ENCODE measurements around the gene MYBPHL.

Gene MYBPHL

GRCh38 chr1:109263597-109264378 is 43.0 kb downstream of the MYBPHL start:
- DNase-seq = peak; percentile 80

DNA sequence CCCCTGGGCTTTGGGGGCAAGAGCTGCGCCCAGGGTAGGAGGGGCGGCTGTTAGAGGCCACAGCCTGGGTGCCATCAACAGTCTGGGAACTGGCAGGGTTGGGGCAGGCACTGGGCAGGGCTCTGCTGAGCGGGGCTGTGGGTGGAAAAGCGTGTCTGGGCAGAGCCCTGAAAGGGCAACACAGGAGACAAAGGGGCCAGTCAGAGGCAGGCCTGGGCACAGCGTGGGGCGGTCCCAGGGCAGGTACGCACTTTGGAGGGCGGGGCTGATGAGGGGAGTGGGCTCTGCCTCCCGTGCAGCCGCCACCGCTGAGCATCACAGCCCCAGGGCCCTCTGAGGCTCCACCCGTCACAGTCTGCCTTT is 43.6 kb downstream of the MYBPHL start:
- DNase-seq = no peak

- DNase-seq = no peak
Measured at GRCh38 chr1:109262231-109263055, 44.4 kb downstream of the MYBPHL start.

GRCh38 chr1:109261578-109261977 is 45.2 kb downstream of the MYBPHL start:
- no peak for DNase-seq

- DNase-seq = no peak
Measured at GRCh38 chr1:109261006-109261405, 45.8 kb downstream of the MYBPHL start.

DNA sequence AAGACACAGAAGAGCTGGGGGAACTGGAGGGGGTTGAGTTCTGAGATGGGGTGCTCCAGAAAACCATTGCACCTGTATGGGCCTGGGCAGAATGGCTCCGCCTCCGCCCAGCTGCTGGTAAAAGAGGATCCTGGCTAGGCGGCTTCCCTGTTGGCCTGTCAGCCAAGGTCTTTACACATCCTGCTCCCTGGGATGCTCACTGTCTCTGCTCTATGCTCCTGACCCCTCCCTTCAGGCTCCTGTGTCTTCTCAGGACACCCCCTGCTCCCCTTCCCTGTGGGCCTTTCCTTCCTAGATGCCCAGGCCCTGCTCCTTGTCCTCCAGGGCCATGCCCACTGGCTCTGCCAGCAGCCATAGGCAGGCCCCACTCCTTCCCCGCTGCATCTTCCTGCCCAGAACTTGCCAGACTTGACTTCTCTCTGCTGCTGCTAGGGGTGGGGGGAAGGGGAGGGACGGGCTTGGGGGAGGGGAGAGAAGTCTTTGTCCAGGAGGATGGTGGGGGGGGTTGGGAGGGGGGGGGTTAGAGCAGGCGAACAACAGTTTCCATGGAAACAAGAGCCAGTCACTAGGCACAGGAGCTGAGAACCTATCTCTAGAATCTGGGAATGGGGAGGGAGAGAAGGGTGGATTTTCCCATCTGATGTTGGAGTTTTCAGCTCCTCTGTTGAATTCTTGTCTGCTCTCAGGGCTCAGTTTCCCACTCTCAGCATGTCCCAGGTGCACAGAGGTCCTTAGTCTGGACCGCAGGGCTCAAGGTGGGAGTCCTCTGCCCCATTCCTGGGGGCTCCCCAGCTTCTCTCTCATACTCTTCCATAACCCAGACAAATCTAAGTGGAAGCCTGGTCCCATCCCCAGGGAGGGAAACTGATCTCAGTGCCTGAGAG is 46.9 kb downstream of the MYBPHL start:
- DNase-seq = no peak

DNA sequence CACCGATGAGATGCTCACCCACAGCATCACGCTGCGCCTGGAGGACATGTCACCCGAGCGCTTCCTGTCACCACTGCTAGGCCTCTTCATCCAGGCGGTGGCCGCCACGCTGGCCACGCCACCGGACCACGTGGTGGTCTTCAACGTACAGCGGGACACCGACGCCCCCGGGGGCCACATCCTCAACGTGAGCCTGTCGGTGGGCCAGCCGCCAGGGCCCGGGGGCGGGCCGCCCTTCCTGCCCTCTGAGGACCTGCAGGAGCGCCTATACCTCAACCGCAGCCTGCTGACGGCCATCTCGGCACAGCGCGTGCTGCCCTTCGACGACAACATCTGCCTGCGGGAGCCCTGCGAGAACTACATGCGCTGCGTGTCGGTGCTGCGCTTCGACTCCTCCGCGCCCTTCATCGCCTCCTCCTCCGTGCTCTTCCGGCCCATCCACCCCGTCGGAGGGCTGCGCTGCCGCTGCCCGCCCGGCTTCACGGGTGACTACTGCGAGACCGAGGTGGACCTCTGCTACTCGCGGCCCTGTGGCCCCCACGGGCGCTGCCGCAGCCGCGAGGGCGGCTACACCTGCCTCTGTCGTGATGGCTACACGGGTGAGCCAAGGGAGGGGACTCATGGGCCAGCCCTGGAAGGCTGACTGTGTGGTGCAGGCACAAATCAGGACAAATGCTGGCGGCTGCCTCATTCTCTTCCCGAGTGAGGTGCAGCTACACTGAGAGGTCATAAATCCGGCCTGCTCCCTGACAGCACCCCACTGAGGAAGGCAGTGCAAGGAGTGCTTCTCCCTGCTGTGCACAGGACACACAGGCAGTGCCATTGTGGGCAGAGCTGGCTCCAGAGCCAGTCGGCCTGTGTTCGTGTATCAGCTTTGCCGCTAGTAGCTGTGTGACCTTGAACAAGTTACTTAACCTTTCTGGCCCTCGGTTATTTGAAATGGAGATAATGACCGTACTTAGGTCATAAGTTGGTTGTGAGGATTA is 48.0 kb downstream of the MYBPHL start:
- no peak for DNase-seq

GRCh38 chr1:109257682-109258421 is 49.0 kb downstream of the MYBPHL start:
- DNase-seq = no peak

GRCh38 chr1:109256971-109257681 is 49.7 kb downstream of the MYBPHL start:
- DNase-seq = no peak

GRCh38 chr1:109256085-109256484 is 50.7 kb downstream of the MYBPHL start:
- no peak for DNase-seq

- no peak for DNase-seq
Measured at GRCh38 chr1:109255678-109256077, 51.1 kb downstream of the MYBPHL start.

- no peak for DNase-seq
Measured at GRCh38 chr1:109255097-109255651, 51.6 kb downstream of the MYBPHL start.

DNA sequence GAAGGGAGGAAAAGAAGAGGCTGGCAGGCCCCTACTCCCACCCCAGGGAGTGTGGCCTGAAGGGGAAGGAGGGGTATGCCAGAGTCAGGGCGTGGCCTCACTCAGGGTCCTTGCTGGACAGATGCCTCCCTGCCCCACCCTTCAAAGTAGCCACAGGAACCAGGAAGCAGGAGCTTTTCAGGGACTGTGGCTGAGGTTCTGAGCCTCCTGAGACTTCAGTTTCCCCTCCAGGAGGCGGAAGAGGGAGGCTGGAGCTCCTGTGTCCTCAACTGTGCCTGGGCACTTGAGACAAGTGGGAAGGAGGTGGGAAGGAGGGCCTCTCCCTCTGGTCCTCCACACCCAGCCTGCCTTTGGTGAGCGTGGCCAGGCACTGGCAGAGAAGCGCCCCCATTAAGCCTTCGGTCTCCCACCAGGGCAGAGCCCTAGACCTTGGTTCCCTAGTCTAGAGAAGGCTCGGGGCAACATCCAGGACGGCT is 52.2 kb downstream of the MYBPHL start:
- DNase-seq = no peak

DNA sequence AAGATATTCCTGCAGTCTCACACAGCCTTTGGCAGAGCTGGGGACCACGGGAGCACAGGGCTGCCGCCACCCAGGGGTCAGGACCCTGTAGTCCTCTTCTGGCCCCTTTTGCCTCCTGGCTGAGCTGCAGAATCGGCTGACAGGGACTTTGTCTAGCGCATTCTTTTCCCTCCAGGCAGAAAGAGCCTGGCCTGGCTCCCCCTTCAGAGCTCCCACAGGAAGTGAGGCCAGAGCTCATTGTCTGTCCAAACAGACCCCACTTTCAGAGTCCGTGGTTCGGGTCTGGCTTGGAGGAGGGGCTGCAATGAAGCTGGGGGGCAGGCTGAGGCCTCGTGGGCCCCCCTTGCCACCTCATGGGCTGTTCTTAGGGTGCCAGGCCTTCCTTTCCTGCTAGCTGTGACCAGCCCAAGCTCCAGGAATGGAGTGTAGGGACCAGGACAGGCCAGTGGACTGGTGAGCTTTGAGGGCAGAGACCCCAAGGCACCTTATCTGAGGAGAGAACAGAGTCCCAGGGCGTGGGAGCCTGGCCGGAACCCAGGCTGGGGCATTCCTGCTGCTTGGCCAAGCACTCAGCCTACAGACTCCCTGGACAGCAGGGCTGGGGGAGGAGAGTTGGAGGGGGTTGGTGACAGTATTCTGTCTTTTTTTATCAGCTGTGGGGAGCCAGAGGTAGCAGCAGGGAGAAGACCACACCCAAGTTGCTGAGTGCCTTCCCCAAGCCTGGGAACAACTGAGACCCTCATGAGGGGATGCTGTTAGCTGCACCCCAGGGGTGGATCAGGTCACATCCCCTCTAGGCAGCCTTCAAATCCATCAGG is 52.8 kb downstream of the MYBPHL start:
- no peak for DNase-seq

- DNase-seq = no peak
Measured at GRCh38 chr1:109252893-109253802, 53.7 kb downstream of the MYBPHL start.

GRCh38 chr1:109252167-109252892 is 54.5 kb downstream of the MYBPHL start:
- DNase-seq = no peak

Data from stimulated activated CD4-positive, alpha-beta T cell treated with anti-CD3 and anti-CD28 coated beads, Interleukin-12 subunit alpha, Interleukin-12 subunit beta, amount 100 ng/mL, for 4 hours (primary cell).